ENCODE measurements around the gene TRIM54. TPM values are rescaled to one million over a fixed set of nuclear protein-coding genes. Genes with fewer than 3 reads are reported as not detected.

Gene TRIM54
- total and polyA plus RNA-seq, 9 of the 15 experiments (the other 6 are each of a cell fraction or from before 2014, with no cell fraction given): not detected

- no peak for TF ChIP-seq ZNF407 (IDR thresholded peaks at IDR 0.05; ENCODE audit: low read depth)
- no peak for TF ChIP-seq SMAD2 (IDR thresholded peaks at IDR 0.05; ENCODE audit: low read depth, low read length)
- no peak for TF ChIP-seq NELFE (IDR thresholded peaks at IDR 0.05; ENCODE audit: insufficient read depth, insufficient read length)
- TF ChIP-seq PYGO2 (tag; IDR thresholded peaks at IDR 0.05): no peak
- peak in 1 of 2 experiments; percentile 55; a peak in 1 of 4 replicates for TF ChIP-seq HDAC1 (IDR thresholded peaks at IDR 0.05)
- TF ChIP-seq ZNF609 (CRISPR knock-in tag; IDR thresholded peaks at IDR 0.05; ENCODE audit: borderline replicate concordance): no peak
- no peak for TF ChIP-seq ZNF197 (CRISPR knock-in tag; IDR thresholded peaks at IDR 0.05; ENCODE audit: low read depth)
- TF ChIP-seq SRSF7 (optimal IDR thresholded peaks at IDR 0.05; ENCODE audit: low read depth, low read length): no peak
- TF ChIP-seq ZNF212 (CRISPR knock-in tag; IDR thresholded peaks at IDR 0.05): no peak
- no peak for TF ChIP-seq ELK3 (CRISPR knock-in tag; IDR thresholded peaks at IDR 0.05)
- no peak for TF ChIP-seq MTA2 (IDR thresholded peaks at IDR 0.05; ENCODE audit: low read depth)
Measured at GRCh38 chr2:27353762-27354596, 71.8 kb downstream of the TRIM54 start (continued).
